LHCN-M2 (cell line): ENCODE results near the gene RNF144A. TPM values are rescaled to one million over a fixed set of nuclear protein-coding genes. Genes with fewer than 3 reads are reported as not detected.
"Not testable (repeated sequence)": the region's sequence is repeated elsewhere in the genome, so short reads cannot be mapped to it uniquely, and the experiment has no call there.

Source experiments
- DNase-seq: peaks from one replicate; pipeline ENCODE4 v3.0.0-alpha.2; 2012; ENCODE audit warnings: low read depth
- polyA plus RNA-seq: library from polyadenylated mRNA; unstranded; fragments of >200 nt; gene quantifications from one replicate; pipeline ENCODE4 v1.2.1, GENCODE V29; 2012; ENCODE audit warnings: missing spikeins
- total RNA-seq: library from RNA; depleted of rRNA; stranded (reverse); fragments of >200 nt; gene quantifications from 2 replicates; pipeline ENCODE4 v1.2.3, GENCODE V29; 2014; rRNA removed

RNF144A gene, protein sequence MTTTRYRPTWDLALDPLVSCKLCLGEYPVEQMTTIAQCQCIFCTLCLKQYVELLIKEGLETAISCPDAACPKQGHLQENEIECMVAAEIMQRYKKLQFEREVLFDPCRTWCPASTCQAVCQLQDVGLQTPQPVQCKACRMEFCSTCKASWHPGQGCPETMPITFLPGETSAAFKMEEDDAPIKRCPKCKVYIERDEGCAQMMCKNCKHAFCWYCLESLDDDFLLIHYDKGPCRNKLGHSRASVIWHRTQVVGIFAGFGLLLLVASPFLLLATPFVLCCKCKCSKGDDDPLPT
- total RNA-seq: 0.06 TPM in 2 replicates
- polyA plus RNA-seq: not detected

DNA sequence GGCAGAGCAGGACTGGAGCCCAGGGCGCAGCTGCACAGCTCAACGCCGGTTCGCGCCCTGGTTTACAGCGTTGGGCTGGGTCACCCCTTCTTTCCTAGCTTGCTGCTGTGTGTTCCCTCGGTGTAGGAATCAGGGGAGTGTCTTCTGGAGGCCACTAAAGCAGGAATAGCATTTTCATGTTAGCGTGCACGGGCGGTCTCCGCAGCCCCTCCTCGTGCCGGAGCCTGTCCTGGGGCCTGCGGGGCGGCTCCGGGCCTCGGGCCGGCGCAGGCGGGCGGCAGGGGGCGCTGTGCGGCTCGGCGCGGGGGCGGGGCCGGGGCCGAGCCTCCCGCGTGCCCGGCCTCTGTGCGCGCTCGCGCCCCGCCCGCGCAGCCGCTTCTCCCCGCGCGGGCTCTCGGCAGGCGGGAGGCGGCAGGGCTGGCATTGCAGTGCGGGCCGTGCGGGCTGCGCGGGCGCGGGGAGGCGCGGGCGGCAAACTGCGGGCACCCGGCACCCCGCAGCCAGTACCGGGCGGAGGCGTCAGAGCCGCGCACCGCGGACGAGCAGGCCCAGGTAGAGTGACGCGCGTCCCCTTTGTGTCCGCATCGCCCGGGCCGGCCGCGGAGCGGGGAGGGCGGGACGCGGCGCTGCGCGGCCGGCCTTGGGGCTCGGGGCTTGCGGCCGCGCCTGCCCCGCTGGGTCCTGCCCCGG, at the start of gene RNF144A:
Gene RNF144A, plus strand, starts transcription at position 342 of the 690 bp plus-strand sequence. CDS start 79,515 bp downstream, outside the sequence.
- no peak for DNase-seq

GRCh38 chr2:6872394-6872793, 44.8 kb upstream of the RNF144A start:
- no peak for DNase-seq

DNA sequence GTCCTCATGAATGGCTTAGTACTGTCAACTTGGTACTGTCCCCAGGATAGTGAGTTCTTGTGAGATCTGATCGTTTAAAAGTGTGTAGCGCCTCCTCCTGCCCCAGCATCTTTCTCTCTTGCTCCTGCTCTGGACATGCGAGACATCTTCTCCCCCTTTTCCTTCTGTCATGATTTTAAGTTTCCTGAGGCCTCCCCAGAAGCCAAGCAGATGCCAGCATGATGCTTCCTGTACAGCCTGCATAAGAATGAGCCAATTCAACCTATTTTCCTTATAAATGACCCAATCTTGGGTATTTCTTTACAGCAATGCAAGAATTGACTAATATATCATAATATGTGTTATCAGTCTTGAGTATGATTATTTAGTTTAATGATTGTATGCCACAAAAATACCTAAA, 43.2 kb upstream of the RNF144A start:
- DNase-seq: no peak

DNA sequence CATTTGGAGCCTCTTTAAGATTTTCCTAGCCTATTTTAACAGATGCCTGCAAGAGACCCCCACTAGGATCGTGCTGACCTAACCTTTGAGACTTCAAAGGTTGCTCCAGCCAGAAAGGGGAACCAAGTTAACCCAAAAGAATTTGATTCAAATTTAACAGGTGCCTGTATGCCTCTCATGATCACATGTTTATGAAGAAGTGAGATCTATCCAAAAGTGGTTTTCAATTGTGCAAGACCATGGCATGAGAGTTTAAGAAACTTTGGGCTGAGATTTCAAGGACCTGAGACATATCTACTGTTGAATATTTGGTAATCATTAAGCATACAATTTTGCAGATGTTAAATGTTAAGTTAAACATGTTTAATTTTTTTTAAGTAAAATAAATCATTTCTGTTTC, 40.9 kb upstream of the RNF144A start:
- no peak for DNase-seq

DNA sequence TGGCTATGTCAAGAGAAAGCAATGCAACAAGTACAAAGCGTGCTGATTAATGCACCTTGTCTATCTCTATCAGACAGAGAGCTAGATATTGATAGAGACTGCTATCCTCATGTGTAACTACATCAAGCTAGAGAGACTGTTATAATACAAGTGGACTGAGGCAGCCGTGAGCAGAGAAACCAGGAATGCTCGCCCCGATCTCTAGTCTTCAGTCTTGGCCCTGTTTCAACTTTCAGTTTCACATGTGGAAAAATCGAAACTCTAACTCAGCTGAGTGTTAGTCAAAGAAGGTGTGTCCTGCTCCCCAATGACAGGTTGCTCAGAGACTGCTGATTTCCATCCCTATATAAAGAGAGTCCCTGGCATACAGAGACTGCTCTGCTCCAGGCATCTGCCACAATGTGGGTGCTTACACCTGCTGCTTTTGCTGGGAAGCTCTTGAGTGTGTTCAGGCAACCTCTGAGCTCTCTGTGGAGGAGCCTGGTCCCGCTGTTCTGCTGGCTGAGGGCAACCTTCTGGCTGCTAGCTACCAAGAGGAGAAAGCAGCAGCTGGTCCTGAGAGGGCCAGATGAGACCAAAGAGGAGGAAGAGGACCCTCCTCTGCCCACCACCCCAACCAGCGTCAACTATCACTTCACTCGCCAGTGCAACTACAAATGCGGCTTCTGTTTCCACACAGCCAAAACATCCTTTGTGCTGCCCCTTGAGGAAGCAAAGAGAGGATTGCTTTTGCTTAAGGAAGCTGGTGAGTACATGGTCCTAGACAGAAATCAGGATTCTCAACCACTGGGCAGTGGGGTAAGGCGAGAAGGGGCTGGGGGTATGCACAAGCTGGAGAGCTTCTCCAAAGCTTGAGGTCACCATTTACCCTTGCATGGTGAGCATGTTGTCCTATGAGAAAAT, 39.6 kb upstream of the RNF144A start, which contains the start of gene RSAD2:
Gene RSAD2, plus strand, starts transcription at position 376 of the 903 bp plus-strand sequence. Its CDS starts 24 bp downstream, at position 400.
- DNase-seq: no peak

- DNase-seq: no peak
Measured at GRCh38 chr2:6878549-6878948, 38.7 kb upstream of the RNF144A start.

DNA sequence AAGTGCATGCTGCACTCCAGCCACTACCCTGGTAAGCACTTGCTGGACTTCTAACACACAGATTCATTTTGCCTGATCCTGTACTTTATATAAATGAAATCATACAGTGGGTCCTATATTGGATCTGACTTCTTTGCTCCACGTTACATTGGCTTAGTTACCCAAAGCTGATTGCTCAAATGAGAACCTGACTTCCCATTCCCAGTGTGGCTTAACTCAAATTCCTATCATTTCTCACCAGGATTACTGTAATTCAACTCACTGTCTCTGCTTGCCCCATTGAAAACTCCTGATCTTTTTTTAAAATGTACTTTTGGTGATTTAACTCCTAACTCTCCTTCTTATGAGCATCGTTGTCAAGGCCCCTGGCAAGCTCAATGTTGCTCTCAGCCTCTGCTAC, 38.2 kb upstream of the RNF144A start:
- no peak for DNase-seq

- DNase-seq: no peak
Measured at GRCh38 chr2:6880200-6880733, 36.9 kb upstream of the RNF144A start.

DNA sequence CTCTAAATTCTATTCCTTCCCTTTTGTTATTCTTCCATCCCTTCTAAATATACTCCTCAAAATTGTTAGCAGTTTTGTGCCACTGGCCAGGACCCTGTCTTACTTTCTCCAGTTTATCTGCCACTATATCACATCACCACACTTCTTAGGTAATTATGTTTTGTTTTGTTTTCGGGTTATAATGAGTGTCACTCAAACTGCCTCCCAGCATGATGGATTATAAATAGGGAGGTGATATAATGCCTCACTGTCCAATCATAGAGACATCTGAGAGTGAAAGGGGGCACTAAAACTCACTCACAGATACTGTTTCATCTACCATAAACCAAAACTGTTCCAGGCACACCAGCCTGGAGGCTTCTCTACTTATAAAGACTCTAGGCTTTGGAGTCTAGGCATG, 36.2 kb upstream of the RNF144A start:
- DNase-seq: no peak

- no peak for DNase-seq
Measured at GRCh38 chr2:6881516-6881915, 35.7 kb upstream of the RNF144A start.

DNA sequence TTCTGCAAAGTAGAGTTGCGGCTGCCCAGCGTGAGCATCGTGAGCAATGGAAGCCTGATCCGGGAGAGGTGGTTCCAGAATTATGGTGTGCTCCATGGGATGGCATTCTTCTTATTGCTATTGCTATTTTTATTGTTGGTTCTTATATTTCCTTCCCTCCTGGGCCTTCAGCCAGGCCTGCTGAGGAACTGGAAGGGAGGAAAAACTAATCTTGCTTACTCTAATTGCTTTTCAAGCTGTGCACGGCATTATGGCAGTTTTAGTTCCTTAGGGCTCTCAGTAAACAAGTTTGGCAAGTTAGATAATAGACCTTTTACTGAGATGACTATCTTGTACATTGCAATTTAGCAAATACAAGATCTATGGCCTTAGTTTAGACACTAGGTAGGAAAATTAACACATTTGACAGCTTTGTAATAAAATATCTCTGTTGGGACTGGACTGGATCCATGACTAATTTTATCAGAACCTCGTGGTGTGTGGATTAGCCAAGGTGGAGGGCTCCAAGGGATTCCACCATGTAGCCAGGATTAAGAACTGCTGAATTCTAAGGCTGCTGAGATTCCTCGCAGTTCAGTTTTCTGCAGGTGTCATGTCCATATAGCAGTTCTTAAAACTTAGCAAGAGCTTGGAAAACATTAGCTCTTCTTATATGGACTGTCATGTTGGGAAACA, 33.6 kb upstream of the RNF144A start:
- no peak for DNase-seq

DNA sequence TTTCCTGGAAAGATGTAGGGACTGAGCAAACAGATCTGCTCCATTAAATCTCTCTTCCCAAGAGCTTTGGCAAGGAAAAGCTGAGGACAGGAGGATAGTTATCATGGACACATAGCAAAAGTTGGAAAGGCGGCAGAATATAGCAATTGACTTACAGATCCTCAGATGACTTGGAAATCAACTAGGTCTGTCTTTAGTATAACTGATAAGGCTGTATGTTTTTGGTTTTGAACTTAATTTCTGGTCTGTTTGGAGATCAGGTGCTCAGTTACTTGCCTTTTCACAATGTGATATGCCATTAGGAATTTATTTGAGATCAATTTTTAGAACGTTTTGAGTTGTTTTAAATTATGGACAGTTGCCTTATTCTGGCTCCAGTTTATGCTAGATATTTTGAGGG, 31.7 kb upstream of the RNF144A start:
- DNase-seq: no peak

DNA sequence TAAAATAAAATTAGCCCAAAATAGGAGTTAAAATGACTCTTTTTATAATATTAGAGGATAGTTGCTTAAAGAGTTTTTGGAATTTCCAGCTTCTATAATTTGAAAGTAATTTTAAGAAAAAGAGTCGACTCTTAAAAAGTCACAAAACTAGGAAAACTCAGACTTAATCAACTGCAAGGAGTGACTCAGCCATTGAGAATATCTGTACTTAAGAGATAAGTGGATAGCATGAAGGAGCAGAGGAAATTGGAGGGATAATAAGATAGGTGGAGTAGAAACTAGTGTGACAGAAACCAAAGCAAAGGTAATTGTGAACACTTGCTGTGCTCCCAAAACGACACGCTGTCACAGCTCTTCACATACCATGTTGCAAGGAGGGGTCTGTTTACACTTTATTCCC, 31.2 kb upstream of the RNF144A start:
- DNase-seq: no peak

- no peak for DNase-seq
Measured at GRCh38 chr2:6887751-6888192, 29.4 kb upstream of the RNF144A start.

- no peak for DNase-seq
Measured at GRCh38 chr2:6888724-6889123, 28.5 kb upstream of the RNF144A start.

DNA sequence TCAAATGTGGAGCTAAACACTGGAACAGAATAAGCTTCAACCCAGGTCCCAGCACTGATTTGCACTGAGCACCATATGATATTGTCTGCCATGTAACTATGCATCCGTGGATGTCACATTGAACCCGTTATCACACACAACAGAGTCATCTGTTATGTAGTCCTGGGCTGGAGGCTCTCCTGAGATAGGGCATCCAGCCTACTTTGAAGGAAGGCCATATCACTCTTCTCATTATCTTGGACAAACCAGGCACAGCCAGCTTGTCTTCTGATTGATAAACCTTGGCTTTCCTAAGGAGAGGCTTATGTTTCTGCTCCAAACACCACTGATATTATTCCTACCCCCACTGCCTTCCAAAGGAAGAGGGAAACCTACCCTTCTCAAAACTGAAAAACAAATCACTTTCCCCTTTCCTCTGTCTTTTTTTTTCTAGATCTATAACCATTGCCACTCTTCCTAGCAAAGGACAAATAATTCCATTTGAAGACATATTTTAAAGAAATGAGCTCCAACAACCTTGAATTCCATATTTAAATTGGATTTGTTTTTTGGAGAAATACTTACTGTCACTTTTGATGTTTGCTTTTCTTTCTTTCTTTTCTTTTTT, 23.2 kb upstream of the RNF144A start:
- no peak for DNase-seq

GRCh38 chr2:6896930-6897759, 20.1 kb upstream of the RNF144A start:
- no peak for DNase-seq

- DNase-seq: not testable (repeated sequence)
Measured at GRCh38 chr2:6902581-6902980, 14.6 kb upstream of the RNF144A start.

DNA sequence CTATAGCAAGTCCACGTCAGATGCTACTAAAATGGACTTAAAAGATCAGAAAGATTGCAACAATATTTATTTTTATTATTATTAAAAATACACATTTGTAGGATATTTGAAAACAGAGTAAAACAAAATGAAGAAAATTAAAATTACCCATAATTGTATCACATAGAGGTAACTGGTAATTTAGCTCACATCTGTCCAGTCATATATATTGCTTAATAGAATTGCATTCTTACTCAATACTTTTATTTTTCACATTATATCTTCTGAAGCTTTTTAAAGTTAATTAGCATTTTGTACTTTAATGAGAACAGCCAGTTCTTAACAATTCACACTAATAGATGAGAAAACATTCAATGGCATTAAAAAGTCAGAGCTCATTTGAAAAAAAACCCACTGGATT, 11.5 kb upstream of the RNF144A start:
- no peak for DNase-seq
